Nephron progenitor cell (in vitro differentiated cells): Measurements from ENCODE around the gene KRT39.

Experiments used
- DNase-seq: peaks from one replicate; pipeline ENCODE4 v3.0.0; 2021
- H3K27ac Mint-ChIP-seq: 2 replicates; pipeline ENCODE4 v1.8.0; 2021; ENCODE audit warnings: mild to moderate bottlenecking, moderate library complexity, mixed read lengths
- H3K27me3 Mint-ChIP-seq: 2 replicates; pipeline ENCODE4 v1.8.0; 2021; ENCODE audit warnings: mild to moderate bottlenecking, low read depth, mixed read lengths; ENCODE audit not compliant: poor library complexity
- H3K36me3 Mint-ChIP-seq: 2 replicates; pipeline ENCODE4 v1.8.0; 2021; ENCODE audit warnings: low read depth, mixed read lengths
- H3K4me1 Mint-ChIP-seq: 2 replicates; pipeline ENCODE4 v1.8.0; 2021; ENCODE audit warnings: mixed read lengths
- H3K4me3 Mint-ChIP-seq: 2 replicates; pipeline ENCODE4 v1.8.0; 2021; ENCODE audit warnings: mild to moderate bottlenecking, moderate library complexity, mixed read lengths
- H3K9me3 Mint-ChIP-seq: 2 replicates; pipeline ENCODE4 v1.8.0; 2021; ENCODE audit warnings: mild to moderate bottlenecking, moderate library complexity, mixed read lengths
- CTCF ChIP-seq: fragments of 200-600 bp; sonication (generic); IDR thresholded peaks from 2 replicates; pipeline ENCODE4 v1.5.0; 2021; ENCODE audit warnings: antibody characterized with exemption

Gene KRT39

GRCh38 chr17:40953881-40954280, 12.9 kb downstream of the KRT39 start:
- peaks cover 82% of the 10 kb centered on the region for H3K4me1 Mint-ChIP-seq
- no peak for TF ChIP-seq CTCF
- peaks cover 5% of the 10 kb centered on the region for H3K27me3 Mint-ChIP-seq
- no peak overlapping the region for H3K27ac Mint-ChIP-seq
- DNase-seq, result no peak
- no peaks in the 10 kb centered on the region for H3K9me3 Mint-ChIP-seq
- no peaks in the 10 kb centered on the region for H3K36me3 Mint-ChIP-seq
- no peak overlapping the region for H3K4me3 Mint-ChIP-seq

- Mint-ChIP-seq H3K9me3 (no peaks in the 10 kb centered on the region), H3K4me1 (peaks cover 73% of the 10 kb centered on the region), H3K36me3 (no peaks in the 10 kb centered on the region), H3K27me3 (peaks cover 3% of the 10 kb centered on the region), H3K27ac (no peak overlapping the region), H3K4me3 (no peak overlapping the region)
- DNase-seq, result no peak
- TF ChIP-seq CTCF, result no peak
These were observed 14.1 kb downstream of the KRT39 start for GRCh38 chr17:40952661-40953060.

GRCh38 chr17:40952154-40952553, 14.6 kb downstream of the KRT39 start:
- Mint-ChIP-seq H3K36me3 (no peaks in the 10 kb centered on the region), H3K9me3 (no peaks in the 10 kb centered on the region), H3K4me3 (no peak overlapping the region), H3K4me1 (peaks cover 71% of the 10 kb centered on the region), H3K27me3 (peaks cover 3% of the 10 kb centered on the region), H3K27ac (peak overlapping the region; percentile 7)
- TF ChIP-seq CTCF, result no peak
- DNase-seq, result no peak

GRCh38 chr17:40951011-40951622, 15.6 kb downstream of the KRT39 start:
- peaks cover 71% of the 10 kb centered on the region for H3K4me1 Mint-ChIP-seq
- peaks cover 3% of the 10 kb centered on the region for H3K27me3 Mint-ChIP-seq
- H3K4me3 Mint-ChIP-seq, result no peak overlapping the region
- no peak overlapping the region for H3K27ac Mint-ChIP-seq
- no peaks in the 10 kb centered on the region for H3K36me3 Mint-ChIP-seq
- H3K9me3 Mint-ChIP-seq, result no peaks in the 10 kb centered on the region
- TF ChIP-seq CTCF, result no peak
- DNase-seq, result no peak

- no peak overlapping the region for H3K4me3 Mint-ChIP-seq
- H3K9me3 Mint-ChIP-seq, result no peaks in the 10 kb centered on the region
- no peak overlapping the region for H3K27ac Mint-ChIP-seq
- DNase-seq, result no peak
- TF ChIP-seq CTCF, result no peak
- H3K4me1 Mint-ChIP-seq, result peaks cover 71% of the 10 kb centered on the region
- peaks cover 3% of the 10 kb centered on the region for H3K27me3 Mint-ChIP-seq
- H3K36me3 Mint-ChIP-seq, result no peaks in the 10 kb centered on the region
These were observed 16.6 kb downstream of the KRT39 start for GRCh38 chr17:40950176-40950575.

GRCh38 chr17:40949418-40949817, 17.3 kb downstream of the KRT39 start:
- peaks cover under 1% of the 10 kb centered on the region for H3K27me3 Mint-ChIP-seq
- H3K4me3 Mint-ChIP-seq, result no peak overlapping the region
- no peak for DNase-seq
- peaks cover 69% of the 10 kb centered on the region for H3K4me1 Mint-ChIP-seq
- no peaks in the 10 kb centered on the region for H3K36me3 Mint-ChIP-seq
- H3K27ac Mint-ChIP-seq, result peak overlapping the region; percentile 52
- no peak for TF ChIP-seq CTCF
- H3K9me3 Mint-ChIP-seq, result no peaks in the 10 kb centered on the region
